Measurements from ENCODE around the gene VIM. TPM values are rescaled to one million over a fixed set of nuclear protein-coding genes. Genes with fewer than 3 reads are reported as not detected.

The VIM gene
- total and polyA plus RNA-seq, 2 donors from 2014 or later = 403 to 1,044 TPM

GRCh38 chr10:17286562-17287550 is 58.8 kb downstream of the VIM start:
- no peak for DNase-seq
- TF ChIP-seq, protein P1, sequence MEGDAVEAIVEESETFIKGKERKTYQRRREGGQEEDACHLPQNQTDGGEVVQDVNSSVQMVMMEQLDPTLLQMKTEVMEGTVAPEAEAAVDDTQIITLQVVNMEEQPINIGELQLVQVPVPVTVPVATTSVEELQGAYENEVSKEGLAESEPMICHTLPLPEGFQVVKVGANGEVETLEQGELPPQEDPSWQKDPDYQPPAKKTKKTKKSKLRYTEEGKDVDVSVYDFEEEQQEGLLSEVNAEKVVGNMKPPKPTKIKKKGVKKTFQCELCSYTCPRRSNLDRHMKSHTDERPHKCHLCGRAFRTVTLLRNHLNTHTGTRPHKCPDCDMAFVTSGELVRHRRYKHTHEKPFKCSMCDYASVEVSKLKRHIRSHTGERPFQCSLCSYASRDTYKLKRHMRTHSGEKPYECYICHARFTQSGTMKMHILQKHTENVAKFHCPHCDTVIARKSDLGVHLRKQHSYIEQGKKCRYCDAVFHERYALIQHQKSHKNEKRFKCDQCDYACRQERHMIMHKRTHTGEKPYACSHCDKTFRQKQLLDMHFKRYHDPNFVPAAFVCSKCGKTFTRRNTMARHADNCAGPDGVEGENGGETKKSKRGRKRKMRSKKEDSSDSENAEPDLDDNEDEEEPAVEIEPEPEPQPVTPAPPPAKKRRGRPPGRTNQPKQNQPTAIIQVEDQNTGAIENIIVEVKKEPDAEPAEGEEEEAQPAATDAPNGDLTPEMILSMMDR (IDR thresholded peaks at IDR 0.05; ENCODE audit: borderline replicate concordance, extremely low read depth, insufficient read depth) = no peak
- no peak for FAIRE-seq
- H3K36me3 ChIP-seq (ENCODE audit: control insufficient read depth in 2 of 3, insufficient read depth in 3 of 3, low read length in 3 of 3) = no peaks in the 10 kb centered on the region
- H3K4me3 ChIP-seq (ENCODE audit: low read length in 3 of 3) = no peak overlapping the region
- H3K4me1 ChIP-seq (ENCODE audit: control insufficient read depth in 2 of 3, insufficient read depth in 2 of 3, low read depth in 1 of 3, low read length in 3 of 3) = no peaks in the 10 kb centered on the region
- H3K9me3 ChIP-seq (ENCODE audit: control insufficient read depth in 2 of 3, insufficient read depth in 1 of 3, low read length in 3 of 3) = peaks cover 0 to 3% (median 0%) of the 10 kb centered on the region in 3 donors
- H3K27me3 ChIP-seq (ENCODE audit: control insufficient read depth, insufficient read depth, low read length) = no peaks in the 10 kb centered on the region
- intact Hi-C loops (cut with DNase I) = no loop called here
- H3K27ac ChIP-seq (ENCODE audit: low read depth in 2 of 2, low read length in 2 of 2) = no peak overlapping the region
- no peak overlapping the region for H3K9ac ChIP-seq (ENCODE audit: low read length in 3 of 3)

Other genes starting within 250 kb of the VIM start
- gene CUBN, start 98.4 kb upstream of the VIM start, total RNA-seq = 14.8 TPM
- gene CUBN, start 98.4 kb upstream of the VIM start, polyA plus RNA-seq (ENCODE audit: insufficient read depth, low read depth, low replicate concordance) = 31.6 TPM
- gene TRDMT1, start 26.6 kb upstream of the VIM start, total RNA-seq = 11.0 TPM
- 2.0 TPM for gene TRDMT1, start 26.6 kb upstream of the VIM start, polyA plus RNA-seq (ENCODE audit: insufficient read depth, low read depth, low replicate concordance)
- gene ST8SIA6, start 226.4 kb downstream of the VIM start, total RNA-seq = 0.91 TPM
- 0.22 TPM for gene ST8SIA6, start 226.4 kb downstream of the VIM start, polyA plus RNA-seq (ENCODE audit: insufficient read depth, low read depth, low replicate concordance)